Stimulated activated CD8-positive, alpha-beta memory T cell treated with anti-CD3 and anti-CD28 coated beads, Interleukin-12 subunit alpha, Interleukin-12 subunit beta, amount 100 ng/mL, for 4 hours (primary cell): ENCODE data around the gene MFAP4.

Source experiments
- DNase-seq: peaks from one replicate; pipeline ENCODE4 v3.0.0-alpha.2; 2020; ENCODE audit warnings: low read depth

Gene MFAP4

DNA sequence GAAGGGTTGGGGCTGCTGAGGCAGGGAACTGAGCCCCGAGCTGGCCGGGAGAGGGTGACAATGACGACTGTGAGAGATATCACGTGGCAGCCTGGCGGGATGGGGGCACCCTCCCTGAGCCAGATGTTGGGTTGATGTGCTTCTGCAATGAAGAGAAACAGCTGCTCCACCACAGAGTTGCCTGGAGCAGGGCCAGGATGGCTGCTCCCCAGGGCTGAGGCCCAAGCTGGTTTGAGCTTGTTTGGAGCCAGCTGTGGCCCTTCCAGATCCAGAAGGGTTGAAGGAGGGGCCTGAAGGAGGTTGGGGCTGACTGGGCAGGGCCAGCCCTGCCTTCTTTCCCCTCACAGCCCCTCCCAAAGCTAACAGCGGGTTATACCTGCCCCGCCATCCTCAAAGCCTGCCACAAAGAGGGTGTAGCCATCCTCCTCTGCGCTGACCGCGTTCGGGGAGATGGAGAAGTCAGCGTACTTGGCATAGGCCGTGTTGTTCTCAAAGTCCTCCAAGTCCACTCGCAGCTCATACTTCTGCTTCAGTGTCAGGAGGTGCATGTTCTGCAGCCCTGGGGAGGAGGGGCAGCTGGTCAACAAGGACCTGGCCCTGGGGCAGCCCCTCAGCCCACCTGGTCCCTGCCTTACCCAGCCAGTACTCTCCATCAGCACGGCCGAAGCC is 2.1 kb downstream of the MFAP4 start:
- no peak for DNase-seq

DNA sequence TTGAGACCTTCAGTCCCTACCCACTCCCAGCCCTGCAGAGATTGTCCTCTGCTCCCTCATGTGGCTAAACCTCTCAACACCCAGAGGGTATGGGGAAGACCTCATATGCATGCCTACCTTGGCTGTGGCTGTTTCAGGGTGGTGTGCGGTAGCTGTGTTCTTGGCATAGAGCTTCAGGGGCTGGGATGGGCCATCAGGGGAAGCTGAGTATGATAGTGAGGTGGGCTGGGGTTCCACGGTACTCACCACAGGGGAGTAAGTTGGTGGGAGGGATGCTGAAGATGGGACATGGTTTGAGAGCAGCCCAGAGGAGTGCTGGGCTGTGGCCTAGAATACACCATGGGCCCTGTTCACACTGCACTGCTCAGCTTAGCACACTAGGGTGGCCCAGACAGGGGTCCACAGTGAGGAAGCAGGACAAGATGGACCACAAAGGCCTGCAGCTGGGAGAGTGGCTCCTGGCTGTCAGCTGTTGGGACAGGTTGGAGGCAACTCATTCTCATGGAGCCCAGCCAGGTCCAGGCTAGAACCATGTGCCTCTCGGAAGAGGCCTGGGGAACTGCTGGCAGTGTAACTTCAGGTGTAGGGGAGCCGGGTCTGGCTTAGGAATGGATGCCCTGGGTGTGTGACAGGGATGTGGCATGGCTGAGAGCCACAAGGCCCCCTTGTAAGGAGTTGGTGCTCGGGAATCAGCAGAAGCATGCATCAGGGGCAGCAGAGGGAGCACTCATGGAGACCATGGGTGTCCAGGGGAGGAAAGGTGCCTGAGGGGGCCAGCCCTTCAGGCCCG is 3.1 kb downstream of the MFAP4 start:
- no peak for DNase-seq

DNA sequence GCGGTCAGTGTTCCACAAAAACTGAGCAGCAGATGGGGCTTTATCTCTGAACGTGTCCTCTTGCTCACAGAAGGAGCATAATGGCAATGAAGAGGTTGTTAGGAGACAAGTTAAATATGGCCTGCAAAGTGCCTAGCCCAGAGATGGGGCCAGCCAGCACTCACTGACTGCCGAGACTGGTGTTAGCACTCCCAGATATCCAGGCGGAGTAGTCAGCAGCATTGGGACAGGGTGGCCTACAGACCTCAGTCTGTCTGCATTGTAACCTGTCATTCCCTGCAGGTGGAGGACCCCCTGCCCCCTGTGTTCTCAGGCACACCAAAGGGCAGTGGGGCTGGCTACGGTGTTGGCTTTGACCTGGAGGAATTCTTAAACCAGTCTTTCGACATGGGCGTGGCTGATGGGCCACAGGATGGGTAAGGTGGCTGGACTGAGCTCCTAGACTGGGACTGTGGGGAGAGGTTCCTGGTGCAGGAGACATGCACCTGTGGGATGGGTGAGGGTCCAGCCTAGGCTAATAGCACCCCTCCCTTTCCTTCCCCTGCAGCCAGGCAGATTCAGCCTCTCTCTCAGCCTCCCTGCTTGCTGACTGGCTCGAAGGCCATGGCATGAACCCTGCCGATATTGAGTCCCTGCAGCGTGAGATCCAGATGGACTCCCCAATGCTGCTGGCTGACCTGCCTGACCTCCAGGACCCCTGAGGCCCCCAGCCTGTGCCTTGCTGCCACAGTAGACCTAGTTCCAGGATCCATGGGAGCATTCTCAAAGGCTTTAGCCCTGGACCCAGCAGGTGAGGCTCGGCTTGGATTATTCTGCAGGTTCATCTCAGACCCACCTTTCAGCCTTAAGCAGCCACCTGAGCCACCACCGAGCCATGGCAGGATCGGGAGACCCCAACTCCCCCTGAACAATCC is 4.2 kb downstream of the MFAP4 start:
- DNase-seq, result no peak

DNA sequence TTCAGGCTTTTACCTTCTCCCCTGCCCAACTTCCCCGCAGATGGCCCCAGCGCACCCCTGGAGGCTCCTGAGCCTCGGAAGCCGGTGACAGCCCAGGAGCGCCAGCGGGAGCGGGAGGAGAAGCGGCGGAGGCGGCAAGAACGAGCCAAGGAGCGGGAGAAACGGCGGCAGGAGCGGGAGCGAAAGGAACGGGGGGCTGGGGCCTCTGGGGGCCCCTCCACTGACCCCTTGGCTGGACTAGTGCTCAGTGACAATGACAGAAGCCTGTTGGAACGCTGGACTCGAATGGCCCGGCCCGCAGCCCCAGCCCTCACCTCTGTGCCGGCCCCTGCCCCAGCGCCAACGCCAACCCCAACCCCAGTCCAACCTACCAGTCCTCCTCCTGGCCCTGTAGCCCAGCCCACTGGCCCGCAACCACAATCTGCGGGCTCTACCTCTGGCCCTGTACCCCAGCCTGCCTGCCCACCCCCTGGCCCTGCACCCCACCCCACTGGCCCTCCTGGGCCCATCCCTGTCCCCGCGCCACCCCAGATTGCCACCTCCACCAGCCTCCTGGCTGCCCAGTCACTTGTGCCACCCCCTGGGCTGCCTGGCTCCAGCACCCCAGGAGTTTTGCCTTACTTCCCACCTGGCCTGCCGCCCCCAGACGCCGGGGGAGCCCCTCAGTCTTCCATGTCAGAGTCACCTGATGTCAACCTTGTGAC is 5.1 kb downstream of the MFAP4 start:
- no peak for DNase-seq

DNA sequence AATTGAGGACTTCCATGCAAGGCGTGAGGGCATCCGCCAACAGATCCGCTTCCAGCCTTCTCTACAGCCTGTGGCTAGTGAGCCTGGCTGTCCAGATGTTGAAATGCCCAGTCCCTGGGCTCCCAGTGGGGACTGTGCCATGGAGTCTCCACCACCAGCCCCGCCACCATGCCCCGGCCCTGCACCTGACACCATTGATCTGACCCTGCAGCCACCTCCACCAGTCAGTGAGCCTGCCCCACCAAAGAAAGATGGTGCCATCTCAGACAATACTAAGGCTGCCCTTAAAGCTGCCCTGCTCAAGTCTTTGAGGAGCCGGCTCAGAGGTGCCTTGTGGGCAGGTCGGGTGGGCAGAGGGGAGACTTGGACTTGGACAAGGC is 5.6 kb downstream of the MFAP4 start:
- no peak for DNase-seq

DNA sequence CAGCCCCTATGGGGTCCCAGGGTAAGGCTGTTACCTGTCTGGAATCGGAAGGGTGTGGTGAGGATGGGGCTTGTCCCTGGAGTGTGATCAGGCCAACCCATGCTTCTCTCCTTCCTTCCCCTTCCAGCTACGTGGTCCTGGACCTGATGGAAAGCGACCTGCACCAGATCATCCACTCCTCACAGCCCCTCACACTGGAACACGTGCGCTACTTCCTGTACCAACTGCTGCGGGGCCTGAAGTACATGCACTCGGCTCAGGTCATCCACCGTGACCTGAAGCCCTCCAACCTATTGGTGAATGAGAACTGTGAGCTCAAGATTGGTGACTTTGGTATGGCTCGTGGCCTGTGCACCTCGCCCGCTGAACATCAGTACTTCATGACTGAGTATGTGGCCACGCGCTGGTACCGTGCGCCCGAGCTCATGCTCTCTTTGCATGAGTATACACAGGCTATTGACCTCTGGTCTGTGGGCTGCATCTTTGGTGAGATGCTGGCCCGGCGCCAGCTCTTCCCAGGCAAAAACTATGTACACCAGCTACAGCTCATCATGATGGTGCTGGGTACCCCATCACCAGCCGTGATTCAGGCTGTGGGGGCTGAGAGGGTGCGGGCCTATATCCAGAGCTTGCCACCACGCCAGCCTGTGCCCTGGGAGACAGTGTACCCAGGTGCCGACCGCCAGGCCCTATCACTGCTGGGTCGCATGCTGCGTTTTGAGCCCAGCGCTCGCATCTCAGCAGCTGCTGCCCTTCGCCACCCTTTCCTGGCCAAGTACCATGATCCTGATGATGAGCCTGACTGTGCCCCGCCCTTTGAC is 6.3 kb downstream of the MFAP4 start:
- DNase-seq, result no peak

DNA sequence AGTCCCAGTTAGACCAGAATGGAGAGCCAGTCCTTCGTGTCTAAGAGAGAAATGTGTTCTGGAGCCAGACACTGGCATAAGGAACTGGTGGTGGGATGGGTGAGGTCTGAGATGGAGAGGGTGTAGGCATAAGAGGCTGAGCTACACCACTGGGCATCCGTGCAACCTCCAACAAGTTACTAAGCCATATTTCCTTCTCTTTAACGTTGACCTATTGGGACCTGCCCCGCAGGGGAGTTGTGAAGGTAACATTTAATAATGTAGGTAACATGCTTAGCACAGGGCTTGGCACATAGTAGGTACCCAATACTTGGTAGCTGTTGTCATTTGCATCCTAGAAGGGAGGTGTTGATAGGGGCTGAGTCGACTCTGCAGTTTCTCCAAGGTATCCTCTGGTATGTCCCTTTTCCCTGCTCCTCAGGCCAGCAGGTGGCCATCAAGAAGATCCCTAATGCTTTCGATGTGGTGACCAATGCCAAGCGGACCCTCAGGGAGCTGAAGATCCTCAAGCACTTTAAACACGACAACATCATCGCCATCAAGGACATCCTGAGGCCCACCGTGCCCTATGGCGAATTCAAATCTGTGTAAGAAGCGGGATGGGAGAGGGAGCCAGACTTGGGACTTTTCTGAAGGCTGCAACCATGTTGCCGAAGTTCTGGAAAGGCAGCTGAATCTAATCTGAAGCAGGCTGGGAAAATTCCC is 7.5 kb downstream of the MFAP4 start:
- no peak for DNase-seq

DNA sequence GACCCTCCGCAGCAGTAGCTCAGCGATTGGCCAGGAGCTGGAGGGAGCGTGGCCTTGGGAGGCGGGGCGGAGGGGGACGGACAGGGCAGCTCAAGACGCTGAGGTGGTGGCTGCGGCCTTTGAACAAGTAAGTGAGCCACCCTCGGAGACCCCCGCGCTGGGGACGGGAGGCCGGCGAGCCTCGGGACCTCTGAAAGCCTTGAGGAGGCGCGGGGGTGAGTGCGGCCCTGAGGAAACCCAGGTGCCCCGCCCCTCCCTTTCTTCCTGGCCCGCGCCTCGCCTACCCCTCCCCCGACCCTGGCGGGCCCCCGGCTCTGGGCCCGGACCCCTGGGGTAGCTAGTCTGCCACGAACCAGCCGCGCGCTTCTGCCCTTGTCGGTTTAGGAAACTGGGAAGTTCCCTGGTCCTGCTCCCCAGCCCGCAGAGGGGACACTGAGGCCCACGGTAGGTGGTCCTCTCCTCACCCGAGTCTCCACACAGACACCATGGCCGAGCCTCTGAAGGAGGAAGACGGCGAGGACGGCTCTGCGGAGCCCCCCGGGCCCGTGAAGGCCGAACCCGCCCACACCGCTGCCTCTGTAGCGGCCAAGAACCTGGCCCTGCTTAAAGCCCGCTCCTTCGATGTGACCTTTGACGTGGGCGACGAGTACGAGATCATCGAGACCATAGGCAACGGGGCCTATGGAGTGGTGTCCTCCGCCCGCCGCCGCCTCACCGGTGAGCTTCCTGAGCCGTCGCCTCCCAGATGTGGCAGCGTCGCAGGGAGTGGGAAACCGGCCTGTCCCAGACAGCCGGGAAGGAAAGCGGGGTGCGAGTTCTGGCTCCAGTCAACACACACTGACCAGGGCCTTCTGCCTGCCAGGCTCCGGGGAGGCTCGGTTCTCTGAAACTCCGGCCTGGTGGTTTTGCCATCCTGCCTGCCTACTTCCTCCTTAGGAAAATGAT is 8.3 kb downstream of the MFAP4 start, which contains the start of gene MAPK7:
MAPK7 (plus strand) TSS at position 83 of the 945 bp plus-strand sequence; CDS start at position 486, 403 bp downstream.
- DNase-seq, result no peak

DNA sequence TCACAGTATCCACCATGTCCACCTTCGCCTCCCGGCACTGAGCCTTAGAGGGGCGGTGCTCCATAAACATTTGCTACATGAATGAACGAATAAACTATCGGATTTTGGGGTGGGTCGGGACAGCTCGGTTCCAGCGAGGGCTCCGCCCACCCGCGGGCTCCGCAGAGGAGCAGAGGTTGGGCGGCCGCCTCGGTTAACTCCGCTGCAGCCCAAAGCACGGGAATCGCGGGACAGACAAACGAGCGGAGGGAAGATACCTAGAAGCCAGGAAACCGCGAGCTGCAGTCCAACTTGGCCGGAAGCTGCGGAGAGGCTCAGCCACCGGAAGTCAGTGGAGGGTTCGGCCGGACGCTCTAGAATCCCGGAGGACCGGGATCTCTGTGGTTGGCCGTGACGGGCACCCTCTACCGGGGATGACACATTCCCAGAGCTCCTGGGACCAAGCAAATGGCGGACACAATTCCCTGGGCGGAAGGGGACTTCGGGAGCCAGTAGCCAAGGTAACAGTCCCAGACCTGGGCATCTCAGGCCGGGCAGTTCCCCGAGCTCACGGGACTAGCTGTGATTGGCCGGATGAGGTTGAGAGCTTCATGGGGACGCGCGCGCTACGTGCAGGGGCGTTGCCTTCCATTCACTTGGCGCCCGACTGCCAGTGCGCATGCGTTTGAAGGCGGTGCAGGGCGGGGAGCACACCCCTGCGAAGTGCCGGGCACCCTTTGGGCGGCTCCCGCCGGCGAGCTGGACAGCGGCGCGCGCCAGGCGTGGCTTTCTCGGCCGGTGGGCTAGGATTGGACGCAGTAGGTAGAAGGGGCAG is 9.2 kb downstream of the MFAP4 start:
- DNase-seq, result peak; percentile 88

DNA sequence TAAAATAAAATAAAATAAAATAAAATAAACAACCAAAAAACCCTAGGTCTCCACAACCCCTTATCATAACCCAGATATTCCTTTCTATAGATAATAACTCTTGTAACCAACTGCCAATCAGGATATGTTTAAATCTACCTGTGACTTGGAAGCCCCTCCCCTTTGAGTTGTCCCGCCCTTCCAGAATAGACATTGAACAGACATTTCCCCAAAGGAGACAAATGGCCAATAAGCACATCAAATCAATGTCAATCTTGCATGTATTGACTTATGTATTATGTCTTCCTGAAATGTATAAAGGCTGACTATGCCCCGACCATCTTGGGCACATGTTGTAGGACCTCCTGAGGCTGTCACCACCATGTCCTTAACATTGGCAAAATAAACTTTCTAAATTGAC is 10.2 kb downstream of the MFAP4 start:
- DNase-seq, result no peak

DNA sequence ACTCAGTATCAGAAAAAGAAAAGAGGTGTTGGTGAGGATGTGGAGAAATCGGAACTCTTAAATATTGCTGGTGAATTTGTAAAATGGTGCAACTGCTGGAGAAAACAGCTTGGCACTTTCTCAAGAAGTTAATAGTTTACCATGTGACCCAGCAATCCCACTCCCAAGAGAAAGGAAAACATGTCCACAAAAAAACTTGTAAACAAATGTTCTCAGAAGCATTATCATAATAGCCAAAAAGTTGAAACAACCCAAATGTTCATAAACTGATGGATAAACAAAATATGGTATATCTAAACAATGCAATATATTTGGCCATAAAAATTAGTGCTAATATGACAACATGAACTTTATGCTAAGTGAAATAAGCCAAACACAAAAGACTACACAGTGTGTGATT is 11.3 kb downstream of the MFAP4 start:
- DNase-seq, result no peak

DNA sequence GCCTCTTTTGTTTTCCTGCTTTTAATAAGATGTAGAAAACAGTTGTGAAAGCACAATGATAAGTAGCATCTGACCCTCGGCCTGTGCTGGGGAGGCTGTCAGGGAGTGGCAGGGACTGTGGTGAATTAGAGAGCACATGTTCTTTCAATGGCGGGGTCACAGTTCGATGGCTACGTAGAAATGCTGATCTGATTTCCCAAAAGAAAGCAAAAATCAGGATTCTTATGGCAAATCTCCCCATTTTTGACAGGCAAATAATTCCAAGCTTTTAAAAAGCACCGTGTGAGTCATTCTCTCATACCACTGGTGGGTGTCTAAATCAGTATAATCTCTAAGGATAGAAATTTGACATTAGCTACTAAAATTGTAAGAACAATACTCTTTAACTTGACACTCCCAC is 12.9 kb downstream of the MFAP4 start:
- no peak for DNase-seq

DNA sequence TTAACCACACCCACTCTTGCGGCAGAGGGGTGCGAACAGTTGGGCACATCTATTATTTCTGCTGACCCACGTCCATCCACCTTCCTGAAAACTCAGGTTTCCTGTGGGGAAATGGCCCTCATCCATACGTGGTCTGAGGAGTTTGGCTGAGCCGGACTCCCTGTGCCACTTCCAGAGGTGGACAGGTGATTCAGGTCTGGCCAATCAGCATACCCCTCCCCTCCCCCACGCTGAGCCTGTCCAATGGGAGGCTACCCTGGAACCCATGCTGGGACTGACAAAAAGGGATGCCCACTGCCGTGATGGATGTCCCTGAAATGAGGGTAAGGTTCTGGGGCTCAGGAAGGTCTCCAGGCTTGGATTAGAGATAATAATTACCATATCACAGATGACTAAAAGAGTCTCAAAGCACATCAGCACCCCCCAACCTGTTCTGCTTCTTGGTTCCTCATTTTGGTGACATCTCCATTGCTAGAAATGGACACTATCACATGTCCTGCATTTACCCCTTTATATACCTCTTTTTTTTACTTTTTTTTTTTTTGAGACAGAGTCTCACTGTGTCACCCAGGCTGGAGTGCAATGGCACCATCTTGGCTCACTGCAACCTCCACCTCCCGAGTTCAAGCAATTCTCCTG is 14.0 kb downstream of the MFAP4 start:
- no peak for DNase-seq

DNA sequence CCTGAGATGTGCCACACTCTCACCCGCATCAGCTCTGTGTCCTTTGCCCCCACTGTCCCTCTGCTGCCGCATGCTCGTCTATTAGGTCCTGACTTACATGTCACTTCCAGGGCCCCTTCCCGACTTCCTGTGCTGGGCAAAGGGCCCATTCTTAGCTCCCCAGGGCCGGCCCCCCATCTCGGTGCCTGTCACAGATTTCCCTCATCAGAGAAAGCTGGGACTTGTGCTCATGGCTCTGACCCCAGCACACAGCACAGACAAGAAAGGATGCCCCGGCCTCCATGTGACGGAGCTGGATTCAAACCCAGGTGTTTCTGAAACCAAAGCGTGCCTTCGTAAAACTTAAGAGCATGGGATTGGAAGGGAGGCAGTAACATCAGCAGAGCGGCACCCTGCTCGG is 14.6 kb downstream of the MFAP4 start:
- no peak for DNase-seq

DNA sequence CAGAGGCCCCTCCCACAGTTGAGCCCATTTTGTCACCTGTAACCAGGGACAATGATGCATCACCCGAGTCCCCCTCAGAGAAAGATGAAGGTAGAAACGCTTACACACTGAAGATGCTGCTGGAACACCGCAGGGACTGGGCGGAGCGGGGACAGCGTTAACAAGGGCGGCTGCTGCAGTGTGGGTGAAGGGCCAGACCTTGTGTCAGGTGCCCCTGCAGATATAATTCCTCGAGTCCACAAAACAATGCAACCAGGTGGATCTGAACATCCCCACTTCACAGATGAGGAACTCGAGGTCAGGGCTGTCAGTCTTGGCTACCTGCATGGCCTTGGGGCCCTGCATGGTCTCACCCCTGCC is 15.0 kb downstream of the MFAP4 start:
- no peak for DNase-seq

DNA sequence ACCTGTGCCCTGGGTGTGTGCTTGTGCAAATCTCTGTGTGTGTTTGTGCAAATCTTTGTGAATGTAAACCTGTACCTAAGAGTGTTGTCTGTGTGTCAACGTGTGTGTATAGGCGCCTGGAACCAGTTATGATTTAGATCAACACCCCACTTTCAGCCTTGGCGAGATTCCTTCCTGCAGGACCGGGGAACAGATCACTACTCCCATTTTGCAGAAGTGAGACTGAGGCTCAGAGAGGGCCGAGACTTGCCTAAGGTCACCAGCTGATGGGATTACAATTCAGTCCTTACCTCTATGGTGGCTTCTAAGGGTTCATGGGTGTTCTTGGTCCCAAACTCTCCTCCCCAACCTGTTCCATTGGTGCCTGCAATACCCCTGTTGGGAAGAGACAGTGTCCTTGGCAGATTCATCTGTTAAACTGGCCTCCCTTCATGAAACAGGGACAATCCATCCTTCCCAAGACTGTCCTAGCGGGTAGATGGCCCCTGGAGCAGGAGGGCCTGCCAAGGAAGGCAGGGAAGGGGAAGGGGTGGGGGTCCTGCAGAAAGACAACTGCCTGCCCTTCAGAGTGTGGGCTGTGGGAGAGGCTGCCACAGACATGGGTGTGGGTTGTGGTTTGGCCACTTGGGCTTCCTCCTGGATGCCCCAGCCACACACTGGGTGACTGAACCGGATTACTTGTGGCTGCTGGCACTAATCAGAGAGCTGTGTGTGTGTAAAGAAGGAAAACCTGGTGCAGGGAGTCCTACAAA is 15.6 kb downstream of the MFAP4 start:
- no peak for DNase-seq

DNA sequence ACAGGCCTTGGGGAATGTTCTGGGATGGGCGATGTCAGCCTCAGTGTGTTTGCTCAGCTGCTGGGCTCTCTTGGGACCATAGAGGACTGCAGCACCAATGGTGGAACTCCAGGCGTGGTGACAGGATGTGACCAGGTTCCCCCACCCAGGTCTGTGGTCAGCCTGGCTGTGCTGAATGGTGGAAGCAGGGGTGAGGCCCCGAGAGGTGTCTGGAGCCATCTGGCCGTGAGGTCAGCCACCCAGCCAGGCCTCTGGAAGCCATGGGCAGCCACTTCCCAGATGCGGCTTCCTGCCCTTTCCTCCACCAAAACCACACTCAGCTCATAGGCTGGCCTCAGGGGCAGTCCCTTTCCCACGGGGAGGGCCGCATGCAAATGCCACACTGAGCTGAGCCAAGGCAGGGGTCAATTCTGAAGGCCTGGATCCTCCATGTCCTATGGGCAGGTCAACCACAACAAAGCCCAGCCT is 16.5 kb downstream of the MFAP4 start:
- no peak for DNase-seq
